Kidney (tissue), 14 donors: ENCODE results near the gene SCO2. TPM values are rescaled to one million over a fixed set of nuclear protein-coding genes. Genes with fewer than 3 reads are reported as not detected.

Source experiments
- DNase-seq, 5 donors: peaks; one replicate each; pipeline ENCODE4 v3.0.0-alpha.2; 2013 to 2020
- FAIRE-seq: peaks from 2 replicates; lab custom pipeline; 2012; peaks lifted over from hg19 to GRCh38; lab: Jason Lieb, UNC
- H3K27ac ChIP-seq, 2 donors: one replicate each; pipeline ENCODE4 v1.7.0; 2013; ENCODE audit warnings: low read depth in 2 of 2, low read length in 2 of 2, inconsistent platforms in 1 of 2
- H3K27me3 ChIP-seq: one replicate; pipeline ENCODE4 v1.7.1; 2013; ENCODE audit warnings: low read length, inconsistent platforms; ENCODE audit not compliant: control insufficient read depth, insufficient read depth
- H3K36me3 ChIP-seq, 3 donors: one replicate each; pipeline versions ENCODE4 v1.7.0 to v1.7.1; 2013; ENCODE audit warnings: low read length in 3 of 3, control low read depth in 1 of 3, inconsistent platforms in 1 of 3; ENCODE audit not compliant: insufficient read depth in 3 of 3, control insufficient read depth in 2 of 3
- H3K4me1 ChIP-seq, 3 donors: one replicate each; pipeline versions ENCODE4 v1.7.0 to v1.7.1; 2013; ENCODE audit warnings: low read length in 3 of 3, inconsistent platforms in 1 of 3, low read depth in 1 of 3; ENCODE audit not compliant: control insufficient read depth in 2 of 3, insufficient read depth in 2 of 3
- H3K4me3 ChIP-seq, 3 donors: one replicate each; pipeline versions ENCODE4 v1.7.0 to v1.8.1; 2013; ENCODE audit warnings: low read length in 3 of 3, control low read depth in 1 of 3, inconsistent platforms in 1 of 3
- H3K9ac ChIP-seq, 3 donors: one replicate each; pipeline versions ENCODE4 v1.7.0 to v1.7.1; 2013; ENCODE audit warnings: low read length in 3 of 3, control low read depth in 1 of 3, inconsistent platforms in 1 of 3
- H3K9me3 ChIP-seq, 3 donors: one replicate each; pipeline versions ENCODE4 v1.7.0 to v1.7.1; 2013; ENCODE audit warnings: low read length in 3 of 3, control low read depth in 1 of 3, inconsistent platforms in 1 of 3; ENCODE audit not compliant: control insufficient read depth in 2 of 3, insufficient read depth in 1 of 3
- intact Hi-C: fragments of 100-400 bp; cut with DNase I; formaldehyde crosslinking; loops from one replicate; pipeline ENCODE4 v1.11.1; 2022
- polyA plus RNA-seq: library from polyadenylated mRNA; stranded (reverse); fragments of 350-450 nt; fragmentation: Illumina TruSeq; extraction: RNeasy Lipid Tissue Mini Kit (QIAGEN cat#74804); gene quantifications from one replicate; pipeline ENCODE4 v1.2.3, GENCODE V29; 2014; ENCODE audit warnings: low read depth, low replicate concordance; ENCODE audit not compliant: insufficient read depth
- total RNA-seq: library from RNA; stranded (reverse); fragmentation: NEBNext Ultra II Directional; extraction: Animal tissue kit (Norgen Biotek cat#: 25700); gene quantifications from one replicate; pipeline ENCODE4 v1.2.1, GENCODE V29; 2021
- TF ChIP-seq, protein P1 (sequence below): IDR thresholded peaks from 3 replicates; pipeline ENCODE4 v1.5.1; 2012; ENCODE audit warnings: mild to moderate bottlenecking, moderate library complexity, borderline replicate concordance; ENCODE audit not compliant: insufficient read depth; ENCODE audit errors: extremely low read depth
- donor health status: control.
- donor health status: control.
- donor health status: control.
- donor health status: control.
- donor health status: control.
- donor health status: DM: yes; HTN: yes; CAD: no.
- donor health status: Normal renal cell carcinoma (clear cell type).

SCO2 gene
- total and polyA plus RNA-seq, 2 donors from 2014 or later, result 1.1 to 4.1 TPM

DNA sequence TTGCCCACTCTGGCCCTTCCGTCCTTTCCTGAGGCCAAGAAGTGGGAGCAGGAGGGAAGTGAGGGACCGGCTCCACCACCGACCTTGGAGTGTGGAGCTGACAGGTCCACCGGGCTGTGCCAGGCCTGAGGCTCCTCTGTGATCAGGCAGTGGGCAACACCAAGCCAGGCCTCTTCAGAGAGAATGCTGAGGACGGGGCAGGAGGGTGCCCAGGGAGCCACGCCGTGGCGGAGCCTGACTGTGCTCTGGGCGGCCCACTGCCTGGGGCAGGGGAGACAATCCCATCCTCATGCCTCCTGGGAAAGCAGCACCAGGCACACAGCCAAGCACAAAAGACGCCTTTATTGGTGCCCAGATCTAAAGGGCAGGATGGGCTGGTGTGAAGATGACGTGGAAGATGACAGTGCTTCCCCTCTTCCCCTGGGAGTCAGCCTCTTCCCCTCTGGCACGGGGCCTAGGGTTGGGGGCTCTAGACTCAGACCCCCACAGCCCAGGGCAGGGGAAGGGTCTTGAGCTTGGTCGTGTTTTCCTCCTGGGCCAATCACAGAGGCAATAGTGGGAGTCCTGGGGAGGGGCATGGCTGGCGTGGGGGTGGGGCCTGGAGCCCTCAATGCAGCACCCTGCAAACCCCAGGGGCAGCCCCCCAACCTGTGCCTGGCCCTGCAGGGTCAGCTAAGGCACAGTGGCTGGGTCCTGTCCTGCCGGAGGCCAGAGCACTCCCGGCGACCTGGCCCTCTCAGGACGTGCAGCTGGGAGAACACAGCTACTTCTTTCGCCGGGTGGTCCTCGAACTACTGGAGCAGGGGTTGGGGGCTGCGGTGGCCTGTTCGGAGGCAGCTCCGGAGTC is 22.5 kb downstream of the SCO2 start:
- Histone ChIP-seq H3K27me3 (no peaks in the 10 kb centered on the region), H3K9me3 (no peaks in the 10 kb centered on the region), H3K27ac (no peak overlapping the region), H3K4me3 (no peak overlapping the region), H3K36me3 (peaks cover 0 to 6% (median 0%) of the 10 kb centered on the region in 3 donors), H3K9ac (no peak overlapping the region), H3K4me1 (peaks cover 0 to 6% (median 5%) of the 10 kb centered on the region in 3 donors)
- intact Hi-C loops, result no loop called here
- TF ChIP-seq, protein P1, sequence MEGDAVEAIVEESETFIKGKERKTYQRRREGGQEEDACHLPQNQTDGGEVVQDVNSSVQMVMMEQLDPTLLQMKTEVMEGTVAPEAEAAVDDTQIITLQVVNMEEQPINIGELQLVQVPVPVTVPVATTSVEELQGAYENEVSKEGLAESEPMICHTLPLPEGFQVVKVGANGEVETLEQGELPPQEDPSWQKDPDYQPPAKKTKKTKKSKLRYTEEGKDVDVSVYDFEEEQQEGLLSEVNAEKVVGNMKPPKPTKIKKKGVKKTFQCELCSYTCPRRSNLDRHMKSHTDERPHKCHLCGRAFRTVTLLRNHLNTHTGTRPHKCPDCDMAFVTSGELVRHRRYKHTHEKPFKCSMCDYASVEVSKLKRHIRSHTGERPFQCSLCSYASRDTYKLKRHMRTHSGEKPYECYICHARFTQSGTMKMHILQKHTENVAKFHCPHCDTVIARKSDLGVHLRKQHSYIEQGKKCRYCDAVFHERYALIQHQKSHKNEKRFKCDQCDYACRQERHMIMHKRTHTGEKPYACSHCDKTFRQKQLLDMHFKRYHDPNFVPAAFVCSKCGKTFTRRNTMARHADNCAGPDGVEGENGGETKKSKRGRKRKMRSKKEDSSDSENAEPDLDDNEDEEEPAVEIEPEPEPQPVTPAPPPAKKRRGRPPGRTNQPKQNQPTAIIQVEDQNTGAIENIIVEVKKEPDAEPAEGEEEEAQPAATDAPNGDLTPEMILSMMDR, result no peak
- FAIRE-seq (no peak), DNase-seq (peak in 1 of 5 donors; percentile 73)

DNA sequence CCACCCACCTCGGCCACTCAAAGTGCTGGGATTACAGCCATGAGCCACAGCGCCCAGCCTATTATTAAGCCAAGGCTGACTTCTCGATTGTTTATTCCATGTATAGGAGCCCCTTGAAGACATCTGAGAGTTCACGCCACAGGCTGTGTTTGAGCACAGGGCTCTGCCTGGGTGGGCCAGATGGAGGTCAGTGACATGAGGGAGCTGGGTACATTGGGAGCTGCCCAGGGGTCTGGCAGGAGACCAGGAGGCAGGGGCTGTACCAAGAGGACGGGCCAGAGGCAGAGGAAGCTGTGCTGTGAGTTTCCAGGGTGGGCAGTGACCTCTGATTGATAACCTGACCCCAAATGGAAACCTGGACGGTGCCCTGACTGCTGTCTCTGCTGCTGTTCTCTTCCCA is 23.3 kb downstream of the SCO2 start:
- Histone ChIP-seq H3K27ac (no peak overlapping the region), H3K27me3 (no peaks in the 10 kb centered on the region), H3K9me3 (no peaks in the 10 kb centered on the region), H3K4me1 (peaks cover 0 to 6% (median 5%) of the 10 kb centered on the region in 3 donors), H3K4me3 (no peak overlapping the region), H3K9ac (no peak overlapping the region), H3K36me3 (peaks cover 0 to 6% (median 0%) of the 10 kb centered on the region in 3 donors)
- TF ChIP-seq, protein P1, result no peak
- DNase-seq (no peak), FAIRE-seq (no peak)
- intact Hi-C loops, result no loop called here

DNA sequence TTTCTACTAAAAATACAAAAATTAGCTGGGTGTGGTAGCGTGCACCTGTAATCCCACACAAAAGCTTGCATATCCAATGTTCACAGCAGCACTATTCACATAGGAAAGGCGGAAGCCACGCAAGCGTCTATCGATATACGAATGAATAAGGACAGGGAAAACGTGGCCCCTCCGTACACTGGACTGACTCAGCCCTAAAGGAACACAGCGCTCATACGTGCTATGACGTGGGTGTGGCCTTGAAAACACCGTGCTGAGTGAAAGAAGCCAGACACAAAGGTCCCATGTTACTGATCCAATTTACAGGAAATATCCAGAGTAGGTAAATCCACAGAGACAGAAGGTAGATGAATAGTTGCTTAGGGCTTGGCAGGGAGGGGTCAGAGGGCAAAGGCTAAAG is 24.9 kb downstream of the SCO2 start:
- no peaks in the 10 kb centered on the region for H3K4me1 ChIP-seq
- no peak for DNase-seq
- H3K4me3 ChIP-seq, result no peak overlapping the region
- no peak overlapping the region for H3K9ac ChIP-seq
- H3K36me3 ChIP-seq, result peaks cover 0 to 3% (median 0%) of the 10 kb centered on the region in 3 donors
- TF ChIP-seq, protein P1, result no peak
- intact Hi-C loops, result no loop called here
- no peaks in the 10 kb centered on the region for H3K9me3 ChIP-seq
- no peak overlapping the region for H3K27ac ChIP-seq
- no peak for FAIRE-seq
- no peaks in the 10 kb centered on the region for H3K27me3 ChIP-seq
